SK-N-SH (cell line): ENCODE measurements around the gene SCAPER. TPM values are rescaled to one million over a fixed set of nuclear protein-coding genes. Genes with fewer than 3 reads are reported as not detected.

Experiments used
- CTCF ChIA-PET: fragments of 300-600, 350-600 bp; formaldehyde crosslinking; extraction: SDS; loops from one replicate; lab custom pipeline; 2021; lab: Yijun Ruan, JAX
- POLR2A ChIA-PET: fragments of 350-600 bp; sonication (Branson Sonifier 250); formaldehyde crosslinking; extraction: SDS; loops from one replicate; lab custom pipeline; 2020; ENCODE audit warnings: antibody characterized with exemption, inconsistent platforms; lab: Yijun Ruan, JAX
- DNase-seq: peaks from one replicate; pipeline ENCODE4 v3.0.0; 2012
- H2AFZ ChIP-seq: fragments of 200-600 bp; sonication (generic); 2 replicates; pipeline ENCODE4 v1.8.1; 2016; ENCODE audit warnings: antibody characterized with exemption, mild to moderate bottlenecking, low read depth
- H3F3A ChIP-seq: fragments of 200-600 bp; sonication (generic); replicated peaks from 2 replicates; pipeline ENCODE3; 2016; ENCODE audit warnings: antibody characterized with exemption, mild to moderate bottlenecking; ENCODE audit not compliant: insufficient read depth
- H3K27ac ChIP-seq, 2 experiments: fragments of 200-500 bp in 1 of 2; fragments of 200-600 bp in 1 of 2; sonication (Bioruptor generic) in 1 of 2; sonication (generic), shearing (Covaris generic) in 1 of 2; 2 replicates each; pipeline versions ENCODE4 v1.5.1 to v1.6.1; 2014 to 2016; ENCODE audit warnings: low read depth in 2 of 2, inconsistent platforms in 1 of 2, low read length in 1 of 2, mild to moderate bottlenecking in 1 of 2, mixed read lengths in 1 of 2
- H3K27me3 ChIP-seq: fragments of 200-600 bp; sonication (generic), shearing (Covaris generic); 2 replicates; pipeline ENCODE4 v1.6.1; 2016; ENCODE audit warnings: mixed run types; ENCODE audit not compliant: insufficient read depth
- H3K36me3 ChIP-seq, 2 experiments: fragments of 200-500 bp in 1 of 2; fragments of 200-600 bp in 1 of 2; sonication (Bioruptor generic) in 1 of 2; sonication (generic) in 1 of 2; replicated peaks in 1 of 2; 2 replicates each; pipeline versions ENCODE3 to v1.5.1; 2014 to 2016; ENCODE audit warnings: low read length in 1 of 2, mild to moderate bottlenecking in 1 of 2; ENCODE audit not compliant: insufficient read depth in 2 of 2, control insufficient read depth in 1 of 2
- H3K4me1 ChIP-seq, 2 experiments: fragments of 200-500 bp in 1 of 2; fragments of 200-600 bp in 1 of 2; sonication (Bioruptor generic) in 1 of 2; sonication (generic), shearing (Covaris generic) in 1 of 2; 2 replicates each; pipeline versions ENCODE4 v1.5.1 to v1.6.1; 2014 to 2016; ENCODE audit warnings: low read depth in 1 of 2, low read length in 1 of 2, mixed run types in 1 of 2; ENCODE audit not compliant: insufficient read depth in 2 of 2, control insufficient read depth in 1 of 2
- H3K4me2 ChIP-seq: fragments of 200-600 bp; sonication (generic), shearing (Covaris generic); 2 replicates; pipeline ENCODE4 v1.6.1; 2017; ENCODE audit warnings: mixed run types
- H3K4me3 ChIP-seq, 2 experiments: fragments of 200-500 bp in 1 of 2; fragments of 200-600 bp in 1 of 2; sonication (Bioruptor generic) in 1 of 2; sonication (generic), shearing (Covaris generic) in 1 of 2; 2 replicates each; pipeline versions ENCODE4 v1.5.1 to v1.8.1; 2014 to 2016; ENCODE audit warnings: low read depth in 2 of 2, inconsistent platforms in 1 of 2, low read length in 1 of 2, mild to moderate bottlenecking in 1 of 2, mixed read lengths in 1 of 2, moderate library complexity in 1 of 2
- H3K79me2 ChIP-seq: fragments of 200-600 bp; sonication (generic); 2 replicates; pipeline ENCODE4 v1.8.1; 2017; ENCODE audit warnings: mild to moderate bottlenecking; ENCODE audit not compliant: insufficient read depth
- H3K9ac ChIP-seq: fragments of 200-600 bp; sonication (generic); 2 replicates; pipeline ENCODE4 v1.6.1; 2017; ENCODE audit warnings: mixed run types
- H3K9me2 ChIP-seq: fragments of 200-600 bp; sonication (generic); 2 replicates; pipeline ENCODE4 v1.6.1; 2017; ENCODE audit warnings: mixed run types
- H3K9me3 ChIP-seq: fragments of 200-600 bp; sonication (generic); 2 replicates; pipeline ENCODE4 v1.6.1; 2017; ENCODE audit warnings: mixed run types, mild to moderate bottlenecking, moderate library complexity
- H4K20me1 ChIP-seq: fragments of 200-600 bp; sonication (generic); 2 replicates; pipeline ENCODE4 v1.6.1; 2017; ENCODE audit warnings: mild to moderate bottlenecking, mixed run types; ENCODE audit not compliant: insufficient read depth
- EP300 ChIP-seq, 2 experiments: IDR thresholded peaks; 2 replicates each; pipeline versions ENCODE4 v1.4.0 to v1.6.1; 2012; ENCODE audit warnings: borderline replicate concordance in 1 of 2, low read depth in 1 of 2, low read length in 1 of 2
- FOXJ3 ChIP-seq: sonication (generic); formaldehyde crosslinking; IDR thresholded peaks from 2 replicates; pipeline ENCODE4 v1.5.1; 2020; ENCODE audit warnings: mild to moderate bottlenecking, missing genetic modification reagents
- FOXM1 ChIP-seq: IDR thresholded peaks from 2 replicates; pipeline ENCODE4 v1.4.0; 2012; ENCODE audit warnings: low read depth, mild to moderate bottlenecking
- GATA2 ChIP-seq: sonication (generic); formaldehyde crosslinking; IDR thresholded peaks from 2 replicates; pipeline ENCODE4 v1.5.0; 2020; ENCODE audit warnings: mild to moderate bottlenecking, missing genetic modification reagents
- JUND ChIP-seq: IDR thresholded peaks from 2 replicates; pipeline ENCODE4 v1.4.0; 2012
- MEF2A ChIP-seq: IDR thresholded peaks from 2 replicates; pipeline ENCODE4 v1.4.0; 2012; ENCODE audit warnings: low read depth, borderline replicate concordance
- RXRA ChIP-seq: IDR thresholded peaks from 2 replicates; pipeline ENCODE4 v1.4.0; 2012; ENCODE audit warnings: low read depth, mild to moderate bottlenecking, borderline replicate concordance
- SIN3A ChIP-seq: IDR thresholded peaks from 2 replicates; pipeline ENCODE4 v1.6.1; 2012; ENCODE audit warnings: low read depth, mild to moderate bottlenecking, low read length, moderate library complexity, borderline replicate concordance
- YY1 ChIP-seq: IDR thresholded peaks from 2 replicates; pipeline ENCODE4 v1.4.0; 2012; ENCODE audit warnings: low read depth, mild to moderate bottlenecking
- WGBS: methylation state at CpG from one replicate; pipeline ENCODE4 v1.1.6; 2017; ENCODE audit warnings: low lambda C conversion rate; 5-methylcytosine and 5-hydroxymethylcytosine counted together
- polyA plus RNA-seq, 3 experiments: library from polyadenylated mRNA; depleted of rRNA; stranded (reverse); fragments of >200 nt; gene quantifications; 2 replicates each; pipeline ENCODE4 v1.2.3, GENCODE V29; 2012
- TF ChIP-seq, protein P1 (sequence below): fragments of 150-350 bp; IDR thresholded peaks from 2 replicates; pipeline ENCODE4 v1.6.1; 2016; ENCODE audit warnings: mild to moderate bottlenecking, low read depth, low read length
- TF ChIP-seq, protein P2 (sequence below): IDR thresholded peaks from 2 replicates; pipeline ENCODE4 v1.6.1; 2012; ENCODE audit warnings: mild to moderate bottlenecking, low read depth, low read length, moderate library complexity

Gene SCAPER
- polyA plus RNA-seq, 1 of the 3 experiments (the other 2 are of a cell fraction): 1.8 TPM

DNA sequence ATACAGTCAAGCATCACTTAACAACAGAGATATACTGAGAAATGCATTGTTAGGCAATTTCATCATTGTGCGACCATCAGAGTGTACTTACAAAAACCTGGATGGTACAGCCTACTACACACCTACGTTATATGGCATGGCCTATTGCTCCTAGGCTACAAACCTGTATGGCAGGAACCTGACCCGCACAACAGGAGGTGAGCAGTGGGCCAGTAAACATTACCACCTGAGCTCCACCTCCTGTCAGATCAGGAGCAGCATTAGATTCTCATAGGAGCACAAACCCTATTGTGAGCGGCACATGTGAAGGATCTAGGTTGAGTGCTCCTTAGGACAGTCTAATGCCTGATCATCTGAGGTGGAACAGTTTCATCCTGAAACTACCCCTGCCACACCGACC, 89.7 kb downstream of the SCAPER start:
- H3K4me3 ChIP-seq: no peak overlapping the region
- no peak overlapping the region for H2AFZ ChIP-seq
- H3K4me1 ChIP-seq: no peaks in the 10 kb centered on the region
- H4K20me1 ChIP-seq: no peaks in the 10 kb centered on the region
- no peaks in the 10 kb centered on the region for H3K36me3 ChIP-seq
- no peaks in the 10 kb centered on the region for H3K9me3 ChIP-seq
- CTCF ChIA-PET: no interaction called here
- H3K27ac ChIP-seq: no peak overlapping the region
- TF ChIP-seq, protein P1, sequence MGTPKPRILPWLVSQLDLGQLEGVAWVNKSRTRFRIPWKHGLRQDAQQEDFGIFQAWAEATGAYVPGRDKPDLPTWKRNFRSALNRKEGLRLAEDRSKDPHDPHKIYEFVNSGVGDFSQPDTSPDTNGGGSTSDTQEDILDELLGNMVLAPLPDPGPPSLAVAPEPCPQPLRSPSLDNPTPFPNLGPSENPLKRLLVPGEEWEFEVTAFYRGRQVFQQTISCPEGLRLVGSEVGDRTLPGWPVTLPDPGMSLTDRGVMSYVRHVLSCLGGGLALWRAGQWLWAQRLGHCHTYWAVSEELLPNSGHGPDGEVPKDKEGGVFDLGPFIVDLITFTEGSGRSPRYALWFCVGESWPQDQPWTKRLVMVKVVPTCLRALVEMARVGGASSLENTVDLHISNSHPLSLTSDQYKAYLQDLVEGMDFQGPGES: no peak
- TF ChIP-seq SIN3A: no peak
- TF ChIP-seq MEF2A: no peak
- TF ChIP-seq, protein P2, sequence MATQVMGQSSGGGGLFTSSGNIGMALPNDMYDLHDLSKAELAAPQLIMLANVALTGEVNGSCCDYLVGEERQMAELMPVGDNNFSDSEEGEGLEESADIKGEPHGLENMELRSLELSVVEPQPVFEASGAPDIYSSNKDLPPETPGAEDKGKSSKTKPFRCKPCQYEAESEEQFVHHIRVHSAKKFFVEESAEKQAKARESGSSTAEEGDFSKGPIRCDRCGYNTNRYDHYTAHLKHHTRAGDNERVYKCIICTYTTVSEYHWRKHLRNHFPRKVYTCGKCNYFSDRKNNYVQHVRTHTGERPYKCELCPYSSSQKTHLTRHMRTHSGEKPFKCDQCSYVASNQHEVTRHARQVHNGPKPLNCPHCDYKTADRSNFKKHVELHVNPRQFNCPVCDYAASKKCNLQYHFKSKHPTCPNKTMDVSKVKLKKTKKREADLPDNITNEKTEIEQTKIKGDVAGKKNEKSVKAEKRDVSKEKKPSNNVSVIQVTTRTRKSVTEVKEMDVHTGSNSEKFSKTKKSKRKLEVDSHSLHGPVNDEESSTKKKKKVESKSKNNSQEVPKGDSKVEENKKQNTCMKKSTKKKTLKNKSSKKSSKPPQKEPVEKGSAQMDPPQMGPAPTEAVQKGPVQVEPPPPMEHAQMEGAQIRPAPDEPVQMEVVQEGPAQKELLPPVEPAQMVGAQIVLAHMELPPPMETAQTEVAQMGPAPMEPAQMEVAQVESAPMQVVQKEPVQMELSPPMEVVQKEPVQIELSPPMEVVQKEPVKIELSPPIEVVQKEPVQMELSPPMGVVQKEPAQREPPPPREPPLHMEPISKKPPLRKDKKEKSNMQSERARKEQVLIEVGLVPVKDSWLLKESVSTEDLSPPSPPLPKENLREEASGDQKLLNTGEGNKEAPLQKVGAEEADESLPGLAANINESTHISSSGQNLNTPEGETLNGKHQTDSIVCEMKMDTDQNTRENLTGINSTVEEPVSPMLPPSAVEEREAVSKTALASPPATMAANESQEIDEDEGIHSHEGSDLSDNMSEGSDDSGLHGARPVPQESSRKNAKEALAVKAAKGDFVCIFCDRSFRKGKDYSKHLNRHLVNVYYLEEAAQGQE: no peak
- no peak for TF ChIP-seq JUND
- TF ChIP-seq YY1: no peak
- TF ChIP-seq RXRA: no peak
- no peaks in the 10 kb centered on the region for H3K27me3 ChIP-seq
- H3K4me2 ChIP-seq: no peak overlapping the region
- no peaks in the 10 kb centered on the region for H3F3A ChIP-seq
- POLR2A ChIA-PET: no interaction called here
- no peaks in the 10 kb centered on the region for H3K9me2 ChIP-seq
- no peak for DNase-seq
- H3K79me2 ChIP-seq: peaks cover 7% of the 10 kb centered on the region; the same call in 1 of the 2 replicates
- H3K9ac ChIP-seq: no peak overlapping the region
- WGBS: 97% methylated on average over 5 of the region's 5 CpGs

DNA sequence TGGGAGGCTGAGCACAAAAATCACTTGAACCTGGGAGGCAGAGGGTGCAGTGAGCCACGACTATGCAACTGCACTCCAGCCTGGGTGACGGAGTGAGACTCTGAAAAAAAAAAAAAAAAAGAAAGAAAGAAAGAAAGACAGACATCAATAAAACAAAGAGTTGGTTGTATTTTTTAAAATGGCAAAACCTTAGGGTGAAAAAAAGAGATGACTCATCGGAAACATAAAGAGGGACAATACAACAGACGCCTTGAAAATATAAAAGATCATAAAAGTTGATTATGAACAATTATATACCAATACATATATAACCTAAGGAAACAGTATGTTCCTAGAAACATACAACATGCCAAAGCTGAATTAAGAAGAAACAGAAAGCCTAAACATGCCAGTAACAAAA, 92.8 kb downstream of the SCAPER start:
- no peaks in the 10 kb centered on the region for H3K9me2 ChIP-seq
- no peak for TF ChIP-seq EP300 (IDR thresholded peaks at IDR 0.05; ENCODE audit: borderline replicate concordance in 1 of 2, low read depth in 1 of 2, low read length in 1 of 2)
- no peak for TF ChIP-seq FOXJ3 (CRISPR knock-in tag)
- TF ChIP-seq FOXM1: no peak
- TF ChIP-seq GATA2 (CRISPR knock-in tag): no peak
- no peaks in the 10 kb centered on the region for H3F3A ChIP-seq
- H2AFZ ChIP-seq: no peak overlapping the region
- no peak overlapping the region for H3K4me3 ChIP-seq
- CTCF ChIA-PET: no interaction called here
- no peak for DNase-seq
- H4K20me1 ChIP-seq: no peaks in the 10 kb centered on the region
- no peaks in the 10 kb centered on the region for H3K36me3 ChIP-seq
- peaks cover 11% of the 10 kb centered on the region; the same call in 1 of the 2 replicates for H3K79me2 ChIP-seq
- no peak overlapping the region for H3K4me2 ChIP-seq
- H3K27ac ChIP-seq: no peak overlapping the region
- no peak overlapping the region for H3K9ac ChIP-seq
- no peaks in the 10 kb centered on the region for H3K4me1 ChIP-seq
- H3K27me3 ChIP-seq: no peaks in the 10 kb centered on the region
- 82% methylated on average over 4 of the region's 4 CpGs for WGBS
- H3K9me3 ChIP-seq: peaks cover 6% of the 10 kb centered on the region; the same call in 1 of the 2 replicates
- POLR2A ChIA-PET: no interaction called here
